NCI-H2081 treated with DMSO at 0.1 percent for 48 hours (cell line): Measurements from ENCODE around the gene RPS6KC1.
"Not testable (repeated sequence)": the region's sequence is repeated elsewhere in the genome, so short reads cannot be mapped to it uniquely, and the experiment has no call there.

Experiments used
- DNase-seq: peaks from one replicate; lab custom pipeline; 2025; lab: John Stamatoyannopoulos, UW

Gene RPS6KC1

GRCh38 chr1:213286235-213286634, 235.2 kb downstream of the RPS6KC1 start:
- DNase-seq: no peak

GRCh38 chr1:213287987-213288386, 236.9 kb downstream of the RPS6KC1 start:
- DNase-seq: no peak

GRCh38 chr1:213291526-213291925, 240.5 kb downstream of the RPS6KC1 start:
- no peak for DNase-seq

GRCh38 chr1:213292614-213293013, 241.6 kb downstream of the RPS6KC1 start:
- DNase-seq: no peak

- no peak for DNase-seq
These were observed 244.8 kb downstream of the RPS6KC1 start for GRCh38 chr1:213295860-213296259.

GRCh38 chr1:213296558-213296957, 245.5 kb downstream of the RPS6KC1 start:
- DNase-seq: no peak

- DNase-seq: no peak
These were observed 246.0 kb downstream of the RPS6KC1 start for GRCh38 chr1:213297021-213297420.

- no peak for DNase-seq
These were observed 249.4 kb downstream of the RPS6KC1 start for GRCh38 chr1:213300433-213300832.

GRCh38 chr1:213301524-213301923, 250.5 kb downstream of the RPS6KC1 start:
- DNase-seq: not testable (repeated sequence)

GRCh38 chr1:213303286-213303685, 252.2 kb downstream of the RPS6KC1 start:
- DNase-seq: no peak

- DNase-seq: no peak
These were observed 264.5 kb downstream of the RPS6KC1 start for GRCh38 chr1:213315571-213315970.

GRCh38 chr1:213318458-213318857, 267.4 kb downstream of the RPS6KC1 start:
- not testable (repeated sequence) for DNase-seq

GRCh38 chr1:213320191-213320870, 269.3 kb downstream of the RPS6KC1 start:
- DNase-seq: no peak
